Panc1 (cell line): ENCODE results near the gene PHC3. TPM values are rescaled to one million over a fixed set of nuclear protein-coding genes. Genes with fewer than 3 reads are reported as not detected.

Experiments used
- ATAC-seq: fragments of 200-7000 bp; cut with Tn5 transposase; 2 replicates; pipeline ENCODE4 v1.9.1; 2020; ENCODE audit warnings: mild to moderate bottlenecking, moderate library complexity
- BruUV-seq: library from RNA; stranded (reverse); fragments of 400-500 nt; replicated peaks from 2 replicates; lab custom pipeline; 2021; lab: Mats Ljungman, UMichigan
- CTCF ChIA-PET: fragments of 300-600 bp; sonication (Branson Sonifier 250); formaldehyde crosslinking; loops from one replicate; lab custom pipeline; 2022; ENCODE audit warnings: antibody characterized with exemption; lab: Charles Lee
- POLR2A ChIA-PET: fragments of 300-600 bp; sonication (Branson Sonifier 250); formaldehyde crosslinking; loops from one replicate; lab custom pipeline; 2022; ENCODE audit warnings: antibody characterized with exemption; lab: Charles Lee
- DNase-seq: peaks from one replicate; pipeline ENCODE4 v3.0.0-alpha.2; 2010; ENCODE audit warnings: low read depth, low spot score
- H3K27ac ChIP-seq: 2 replicates; pipeline ENCODE4 v1.5.1; 2011; ENCODE audit warnings: mild to moderate bottlenecking, low read length, inconsistent platforms
- H3K27me3 ChIP-seq: fragments of 200-500 bp; sonication (Bioruptor generic); 2 replicates; pipeline ENCODE4 v1.6.0; 2014; ENCODE audit warnings: low read length, inconsistent platforms; ENCODE audit not compliant: control insufficient read depth, insufficient read depth
- H3K36me3 ChIP-seq: fragments of 200-500 bp; sonication (Bioruptor generic); 2 replicates; pipeline ENCODE4 v1.5.1; 2014; ENCODE audit warnings: inconsistent platforms, mild to moderate bottlenecking, low read length, moderate library complexity; ENCODE audit not compliant: control insufficient read depth, insufficient read depth
- H3K4me1 ChIP-seq: 2 replicates; pipeline ENCODE4 v1.5.1; 2011; ENCODE audit warnings: inconsistent platforms, mild to moderate bottlenecking, low read length, moderate library complexity; ENCODE audit not compliant: control insufficient read depth, insufficient read depth
- H3K4me3 ChIP-seq, 2 experiments: 2 replicates each; pipeline ENCODE4 v1.5.1; 2011 to 2012; ENCODE audit warnings: low read depth in 2 of 2, low read length in 2 of 2, mild to moderate bottlenecking in 2 of 2, inconsistent platforms in 1 of 2, moderate library complexity in 1 of 2
- H3K9me3 ChIP-seq: fragments of 200-500 bp; sonication (Bioruptor generic); 2 replicates; pipeline ENCODE4 v1.5.1; 2014; ENCODE audit warnings: low read depth, mild to moderate bottlenecking, inconsistent platforms, low read length, moderate library complexity; ENCODE audit not compliant: control insufficient read depth, insufficient read depth
- CTCF ChIP-seq: fragments of 450-650 bp; IDR thresholded peaks from 2 replicates; pipeline ENCODE4 v1.5.1; 2017; ENCODE audit warnings: mild to moderate bottlenecking
- POLR2AphosphoS5 ChIP-seq: IDR thresholded peaks from 2 replicates; pipeline ENCODE4 v1.6.1; 2012; ENCODE audit warnings: mild to moderate bottlenecking, low read depth, low read length, moderate library complexity
- REST ChIP-seq, 2 experiments: IDR thresholded peaks; 2 replicates each; pipeline ENCODE4 v1.6.1; 2011 to 2012; ENCODE audit warnings: low read depth in 2 of 2, control low read depth in 1 of 2, low read length in 1 of 2, mild to moderate bottlenecking in 1 of 2, moderate library complexity in 1 of 2; ENCODE audit not compliant: insufficient read depth in 1 of 2
- SIN3A ChIP-seq: IDR thresholded peaks from 2 replicates; pipeline ENCODE4 v1.6.1; 2012; ENCODE audit warnings: low read depth, mild to moderate bottlenecking, low read length, moderate library complexity, borderline replicate concordance; ENCODE audit not compliant: insufficient read depth
- TCF7L2 ChIP-seq: IDR thresholded peaks from 2 replicates; pipeline ENCODE4 v1.6.1; 2011; ENCODE audit warnings: mild to moderate bottlenecking, low read depth, low read length, inconsistent platforms
- in situ Hi-C: cut with HindIII; loops from 2 replicates; pipeline ENCODE4 v1.10.0; 2016; ENCODE audit warnings: low sequenced_read_pairs, low pct_unique_long_range_greater_than_20kb
- intact Hi-C: fragments of 100-400 bp; cut with micrococcal nuclease; formaldehyde crosslinking; loops from one replicate; pipeline ENCODE4 v1.10.0; 2022; ENCODE audit not compliant: unreplicated experiment
- total RNA-seq: library from RNA; stranded (reverse); gene quantifications from one replicate; pipeline ENCODE4 v1.2.1, GENCODE V29; 2021; ENCODE audit not compliant: unreplicated experiment

Gene PHC3
- total RNA-seq, 1 experiment from 2014 or later, result 53.8 TPM

- no peak for ATAC-seq
Observed at GRCh38 chr3:170111147-170111771, 70.3 kb downstream of the PHC3 start.

DNA sequence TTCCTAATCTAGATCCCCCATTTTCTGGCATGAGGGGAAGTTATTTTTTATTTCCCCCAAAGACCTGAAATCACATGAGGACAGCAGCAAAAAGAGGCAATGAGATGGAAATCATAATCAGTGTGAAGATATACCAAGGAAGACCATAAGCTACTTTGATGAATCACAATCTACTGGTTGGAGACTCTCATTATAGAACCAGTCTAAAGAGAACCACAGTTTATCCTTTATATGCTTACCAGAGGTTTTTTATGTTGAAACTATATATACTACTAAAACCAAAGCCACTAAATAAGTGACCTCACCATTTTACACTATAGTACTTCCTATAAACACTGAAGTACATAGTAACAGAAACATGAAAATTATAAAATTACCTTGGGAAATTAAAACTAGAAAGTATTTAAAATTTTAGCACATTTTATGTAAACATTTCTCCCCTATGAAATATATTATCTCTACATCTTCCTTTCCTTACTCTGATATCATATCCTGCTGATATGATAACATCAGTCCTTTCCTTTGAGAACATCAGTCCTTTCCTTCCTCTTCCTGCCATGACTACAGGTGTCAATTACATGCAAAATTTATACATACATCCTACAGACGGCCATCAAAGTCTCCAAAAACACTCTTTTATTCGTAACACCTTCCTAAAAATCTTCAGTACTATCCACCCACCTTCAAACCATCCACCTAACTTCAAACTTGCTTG is 71.8 kb downstream of the PHC3 start:
- Histone ChIP-seq H3K4me1 (no peaks in the 10 kb centered on the region), H3K27me3 (no peaks in the 10 kb centered on the region), H3K9me3 (no peaks in the 10 kb centered on the region), H3K4me3 (no peak overlapping the region), H3K27ac (no peak overlapping the region), H3K36me3 (peaks cover 23% of the 10 kb centered on the region)
- ATAC-seq (no peak), DNase-seq (no peak)
- BruUV-seq, result no TSS peak
- in situ Hi-C loops, result no loop called here
- POLR2A ChIA-PET, result interaction anchor here (0.6 kb wide), 1 partner anchor 208 kb away, joined by 3 read pairs; no protein-coding TSS in a partner anchor
- CTCF ChIA-PET, result no interaction called here
- intact Hi-C loops, result no loop called here
- TF ChIP-seq POLR2AphosphoS5, result no peak
- no peak for TF ChIP-seq CTCF
- TF ChIP-seq TCF7L2, result no peak
- no peak for TF ChIP-seq REST (IDR thresholded peaks at IDR 0.05; ENCODE audit: insufficient read depth in 1 of 2, low read depth in 2 of 2, low read length in 1 of 2)

More at GRCh38 chr3:170111147-170111771, 70.3 kb downstream of the PHC3 start:
- in situ Hi-C loops (no loop called here), intact Hi-C loops (no loop called here)
- CTCF ChIA-PET, result no interaction called here
- Histone ChIP-seq H3K4me1 (no peaks in the 10 kb centered on the region), H3K9me3 (no peaks in the 10 kb centered on the region), H3K27ac (no peak overlapping the region), H3K27me3 (no peaks in the 10 kb centered on the region), H3K36me3 (peaks cover 21% of the 10 kb centered on the region), H3K4me3 (no peak overlapping the region)
- no peak for DNase-seq
- TF ChIP-seq POLR2AphosphoS5, result no peak
- no peak for TF ChIP-seq SIN3A
- TF ChIP-seq TCF7L2, result no peak
- TF ChIP-seq CTCF, result no peak
- no peak for TF ChIP-seq REST (IDR thresholded peaks at IDR 0.05; ENCODE audit: insufficient read depth in 1 of 2, low read depth in 2 of 2, low read length in 1 of 2)
- no TSS peak for BruUV-seq
- POLR2A ChIA-PET, result no interaction called here
